SK-N-SH treated with all-trans-retinoic acid at 6 μM for 48 hours (cell line): ENCODE measurements around the gene TNKS1BP1.

Source experiments
- ARNTL ChIP-seq: fragments of 450-650 bp; formaldehyde crosslinking; IDR thresholded peaks from 2 replicates; pipeline ENCODE4 v1.5.0; 2020; ENCODE audit warnings: low read depth, mild to moderate bottlenecking, moderate library complexity, borderline replicate concordance
- ISL1 ChIP-seq: fragments of 250-450 bp; sonication (Bioruptor Pico); IDR thresholded peaks from 2 replicates; pipeline ENCODE4 v2.1.2; 2022; ENCODE audit warnings: mild to moderate bottlenecking, moderate library complexity
- PPARA ChIP-seq: fragments of 250-450 bp; sonication (Bioruptor Pico); IDR thresholded peaks from 2 replicates; pipeline ENCODE4 v1.5.0; 2020; ENCODE audit warnings: mild to moderate bottlenecking, borderline replicate concordance
- ZNF70 ChIP-seq: fragments of 450-650 bp; formaldehyde crosslinking; IDR thresholded peaks from 2 replicates; pipeline ENCODE4 v1.5.0; 2020; ENCODE audit warnings: mild to moderate bottlenecking, moderate library complexity

DNA sequence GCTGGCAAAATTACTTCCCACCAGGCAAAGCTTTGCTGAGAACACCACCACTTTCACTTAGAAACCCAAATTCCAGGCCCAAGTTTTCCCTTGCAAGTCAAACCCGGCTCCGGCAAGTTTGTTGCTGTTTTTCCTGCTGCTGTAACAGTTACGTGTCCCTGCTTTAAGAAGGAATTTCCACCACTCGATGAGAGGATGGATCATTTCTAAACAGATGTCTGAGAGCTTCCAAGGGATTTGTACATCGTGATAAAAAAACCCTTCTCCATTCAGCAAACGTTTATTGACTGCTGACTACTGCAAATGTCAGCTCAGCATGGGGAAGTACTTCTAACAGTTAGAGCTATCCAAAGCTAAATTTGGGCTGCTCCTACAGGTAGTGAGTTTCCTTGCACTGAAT lies 33.1 kb upstream of the TNKS1BP1 start:
- TF ChIP-seq ZNF70 (no peak), ISL1 (no peak), PPARA (CRISPR knock-in tag) (no peak), ARNTL (CRISPR knock-in tag) (no peak)
